Fibroblast of villous mesenchyme (primary cell): Measurements from ENCODE around the gene PRKCD. TPM values are rescaled to one million over a fixed set of nuclear protein-coding genes. Genes with fewer than 3 reads are reported as not detected.
A peak's percentile ranks its signal among the peaks of the same experiment; 100 is the strongest.

Experiments
- DNase-seq: peaks from one replicate; pipeline ENCODE4 v3.0.0-alpha.2; 2010; ENCODE audit warnings: low read depth
- H3K4me3 ChIP-seq: 2 replicates; pipeline ENCODE4 v1.5.1; 2011; ENCODE audit warnings: low read depth, mild to moderate bottlenecking, low read length
- CTCF ChIP-seq: IDR thresholded peaks from 2 replicates; pipeline ENCODE4 v1.5.1; 2012; ENCODE audit warnings: low read depth, mild to moderate bottlenecking, low read length; ENCODE audit not compliant: insufficient read depth
- total RNA-seq: library from RNA; depleted of rRNA; stranded (reverse); fragments of >200 nt; gene quantifications from 2 replicates; pipeline ENCODE4 v1.2.3, GENCODE V29; 2012

The PRKCD gene
- total RNA-seq, 1 donor: 1.7 TPM

- peak; percentile 99 for TF ChIP-seq CTCF
- peak; percentile 76 for DNase-seq
- H3K4me3 ChIP-seq: no peak overlapping the region
These were observed 59.0 kb downstream of the PRKCD start for GRCh38 chr3:53219895-53220483.

GRCh38 chr3:53221345-53221744 is 60.3 kb downstream of the PRKCD start:
- no peak for TF ChIP-seq CTCF
- H3K4me3 ChIP-seq: no peak overlapping the region
- DNase-seq: no peak

- no peak for TF ChIP-seq CTCF
- no peak overlapping the region for H3K4me3 ChIP-seq
- no peak for DNase-seq
These were observed 60.8 kb downstream of the PRKCD start for GRCh38 chr3:53221827-53222182.

- no peak for TF ChIP-seq CTCF
- no peak overlapping the region for H3K4me3 ChIP-seq
- DNase-seq: no peak
These were observed 61.3 kb downstream of the PRKCD start for GRCh38 chr3:53222183-53222901.

GRCh38 chr3:53223025-53223424 is 62.0 kb downstream of the PRKCD start:
- no peak for TF ChIP-seq CTCF
- H3K4me3 ChIP-seq: no peak overlapping the region
- DNase-seq: no peak

- DNase-seq: no peak
- no peak for TF ChIP-seq CTCF
- H3K4me3 ChIP-seq: no peak overlapping the region
These were observed 62.5 kb downstream of the PRKCD start for GRCh38 chr3:53223541-53223966.

GRCh38 chr3:53224026-53224425 is 63.0 kb downstream of the PRKCD start:
- TF ChIP-seq CTCF: no peak
- no peak for DNase-seq
- no peak overlapping the region for H3K4me3 ChIP-seq
